Body of pancreas (tissue), 4 donors: Measurements from ENCODE around the gene DSPP.

Experiments used
- POLR2A ChIP-seq, 3 donors: fragments of 450-650 bp; IDR thresholded peaks; one replicate each; pipeline ENCODE4 v1.6.1; 2016; ENCODE audit warnings: antibody characterized with exemption in 3 of 3, mild to moderate bottlenecking in 2 of 3
- TF ChIP-seq, protein P1 (sequence below), 7 experiments: fragments of 450-650 bp in 4 of 7; fragments of 200-600 bp in 3 of 7; sonication (generic) in 3 of 7; IDR thresholded peaks; one replicate each; pipeline ENCODE4 v1.5.1; 2016 to 2019; ENCODE audit warnings: antibody characterized with exemption in 7 of 7

DNA sequence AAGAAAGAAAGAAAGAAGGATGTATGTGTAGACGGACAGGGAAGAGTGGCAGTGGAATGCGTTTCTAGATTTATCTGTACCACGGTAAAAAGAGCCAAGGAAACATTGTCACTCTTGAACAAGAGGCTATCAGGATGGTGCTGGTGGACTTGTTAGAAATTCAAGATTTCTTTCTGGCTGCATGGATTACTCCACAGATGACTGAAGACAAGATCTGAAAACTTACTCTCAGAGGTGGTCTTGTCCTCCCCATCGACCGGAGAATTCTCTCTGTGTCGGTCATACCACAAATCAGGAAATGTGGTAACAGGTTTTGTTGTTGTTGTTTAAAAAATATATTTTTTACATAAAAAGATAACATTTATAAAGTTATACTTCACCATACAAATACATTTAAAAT is 11.8 kb downstream of the DSPP start:
- TF ChIP-seq, protein P1, sequence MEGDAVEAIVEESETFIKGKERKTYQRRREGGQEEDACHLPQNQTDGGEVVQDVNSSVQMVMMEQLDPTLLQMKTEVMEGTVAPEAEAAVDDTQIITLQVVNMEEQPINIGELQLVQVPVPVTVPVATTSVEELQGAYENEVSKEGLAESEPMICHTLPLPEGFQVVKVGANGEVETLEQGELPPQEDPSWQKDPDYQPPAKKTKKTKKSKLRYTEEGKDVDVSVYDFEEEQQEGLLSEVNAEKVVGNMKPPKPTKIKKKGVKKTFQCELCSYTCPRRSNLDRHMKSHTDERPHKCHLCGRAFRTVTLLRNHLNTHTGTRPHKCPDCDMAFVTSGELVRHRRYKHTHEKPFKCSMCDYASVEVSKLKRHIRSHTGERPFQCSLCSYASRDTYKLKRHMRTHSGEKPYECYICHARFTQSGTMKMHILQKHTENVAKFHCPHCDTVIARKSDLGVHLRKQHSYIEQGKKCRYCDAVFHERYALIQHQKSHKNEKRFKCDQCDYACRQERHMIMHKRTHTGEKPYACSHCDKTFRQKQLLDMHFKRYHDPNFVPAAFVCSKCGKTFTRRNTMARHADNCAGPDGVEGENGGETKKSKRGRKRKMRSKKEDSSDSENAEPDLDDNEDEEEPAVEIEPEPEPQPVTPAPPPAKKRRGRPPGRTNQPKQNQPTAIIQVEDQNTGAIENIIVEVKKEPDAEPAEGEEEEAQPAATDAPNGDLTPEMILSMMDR (IDR thresholded peaks at IDR 0.05), result no peak
- no peak for TF ChIP-seq POLR2A (IDR thresholded peaks at IDR 0.05)
